PC-3 (cell line): Measurements from ENCODE around the gene ZNF740. TPM values are rescaled to one million over a fixed set of nuclear protein-coding genes. Genes with fewer than 3 reads are reported as not detected.

Source experiments
- ATAC-seq: fragments of 200-7000 bp; cut with Tn5 transposase; 2 replicates; pipeline ENCODE4 v1.9.1; 2020; ENCODE audit warnings: mild to moderate bottlenecking, moderate library complexity
- BruUV-seq: library from RNA; stranded (reverse); fragments of 400-500 nt; replicated peaks from 2 replicates; lab custom pipeline; 2021; lab: Mats Ljungman, UMichigan
- CTCF ChIA-PET: fragments of 300-600 bp; sonication (Branson Sonifier 250); formaldehyde crosslinking; loops from one replicate; lab custom pipeline; 2022; ENCODE audit warnings: antibody characterized with exemption; lab: Charles Lee
- POLR2A ChIA-PET: fragments of 300-600 bp; sonication (Branson Sonifier 250); formaldehyde crosslinking; loops from one replicate; lab custom pipeline; 2022; ENCODE audit warnings: antibody characterized with exemption; ENCODE audit not compliant: unreplicated experiment; lab: Charles Lee
- DNase-seq: peaks from one replicate; pipeline ENCODE4 v3.0.0-alpha.2; 2015
- H2AFZ ChIP-seq: fragments of 300-600 bp; sonication (generic); 2 replicates; pipeline ENCODE4 v1.6.0; 2016; ENCODE audit warnings: antibody characterized with exemption, low read length
- H3F3A ChIP-seq: fragments of 300-600 bp; sonication (generic); one replicate; pipeline ENCODE4 v1.6.0; 2017; ENCODE audit warnings: antibody characterized with exemption, low read length, control low read depth, mild to moderate bottlenecking; ENCODE audit not compliant: unreplicated experiment
- H3K27ac ChIP-seq: fragments of 300-600 bp; sonication (generic); 2 replicates; pipeline ENCODE4 v1.5.1; 2016; ENCODE audit warnings: mild to moderate bottlenecking, low read length
- H3K27me3 ChIP-seq: fragments of 300-600 bp; sonication (generic); 2 replicates; pipeline ENCODE4 v1.6.1; 2016; ENCODE audit warnings: low read length, mixed read lengths
- H3K36me3 ChIP-seq: fragments of 300-600 bp; sonication (generic); 2 replicates; pipeline ENCODE4 v1.6.1; 2016; ENCODE audit warnings: low read depth, mixed run types, low read length, mixed read lengths
- H3K4me1 ChIP-seq: fragments of 300-600 bp; sonication (generic); 2 replicates; pipeline ENCODE4 v1.5.1; 2016; ENCODE audit warnings: low read length; ENCODE audit not compliant: insufficient read depth
- H3K4me2 ChIP-seq: fragments of 300-600 bp; sonication (generic); 2 replicates; pipeline ENCODE4 v1.6.0; 2016; ENCODE audit warnings: low read length
- H3K4me3 ChIP-seq: fragments of 300-600 bp; sonication (generic); 2 replicates; pipeline ENCODE4 v1.5.1; 2016; ENCODE audit warnings: mild to moderate bottlenecking, low read length, mixed read lengths
- H3K79me2 ChIP-seq: fragments of 300-600 bp; sonication (generic); 2 replicates; pipeline ENCODE4 v1.6.1; 2017; ENCODE audit warnings: low read length, mixed read lengths
- H3K9ac ChIP-seq: fragments of 300-600 bp; sonication (generic); 2 replicates; pipeline ENCODE4 v1.6.0; 2016; ENCODE audit warnings: mild to moderate bottlenecking, low read length
- H3K9me2 ChIP-seq: fragments of 300-600 bp; sonication (generic); replicated peaks from 2 replicates; pipeline ENCODE4 v1.6.1; 2016; ENCODE audit warnings: mixed run types, low read length, mixed read lengths
- H3K9me3 ChIP-seq: fragments of 300-600 bp; sonication (generic); 2 replicates; pipeline ENCODE4 v1.6.1; 2016; ENCODE audit warnings: low read length, mixed read lengths
- H4K20me1 ChIP-seq: fragments of 300-600 bp; sonication (generic); 2 replicates; pipeline ENCODE4 v1.6.1; 2016; ENCODE audit warnings: low read length, mixed read lengths
- CTCF ChIP-seq: fragments of 300-600 bp; sonication (generic); conservative IDR thresholded peaks from 2 replicates; pipeline ENCODE4 v1.5.1; 2017; ENCODE audit warnings: antibody characterized with exemption, low read depth, mild to moderate bottlenecking, low read length
- EZH2 ChIP-seq: fragments of 300-600 bp; sonication (generic); IDR thresholded peaks from one replicate; pipeline ENCODE4 v1.6.1; 2017; ENCODE audit warnings: antibody characterized with exemption, mild to moderate bottlenecking, low read length; ENCODE audit not compliant: unreplicated experiment
- EZH2phosphoT487 ChIP-seq: fragments of 300-600 bp; sonication (generic); IDR thresholded peaks from 2 replicates; pipeline ENCODE4 v1.6.1; 2018; ENCODE audit warnings: mild to moderate bottlenecking, antibody characterized with exemption, low read length, borderline replicate concordance
- intact Hi-C: fragments of 100-400 bp; cut with micrococcal nuclease; formaldehyde crosslinking; loops from 2 replicates; pipeline ENCODE4 v1.9.0; 2023
- total RNA-seq: library from RNA; depleted of rRNA; stranded (reverse); fragments of >200 nt; gene quantifications from 2 replicates; pipeline ENCODE4 v1.2.3, GENCODE V29; 2014

The ZNF740 gene
- total RNA-seq, 1 experiment from 2014 or later, result 12.3 TPM

GRCh38 chr12:53186745-53187144 lies 6.2 kb downstream of the ZNF740 start:
- CTCF ChIA-PET, result no interaction called here
- POLR2A ChIA-PET, result no interaction called here
- Histone ChIP-seq H3K27ac (no peak overlapping the region), H3K36me3 (peaks cover 57% of the 10 kb centered on the region), H3K9me2 (no peaks in the 10 kb centered on the region), H3K9ac (no peak overlapping the region), H3F3A (no peaks in the 10 kb centered on the region), H3K4me3 (no peak overlapping the region), H3K27me3 (no peaks in the 10 kb centered on the region), H4K20me1 (no peaks in the 10 kb centered on the region), H3K79me2 (peaks cover 22% of the 10 kb centered on the region), H3K4me1 (peaks cover 16% of the 10 kb centered on the region), H3K9me3 (no peaks in the 10 kb centered on the region), H2AFZ (no peak overlapping the region), H3K4me2 (no peak overlapping the region)
- TF ChIP-seq EZH2 (no peak), EZH2phosphoT487 (no peak), CTCF (no peak)
- no TSS peak for BruUV-seq
- ATAC-seq, result no peak
- no peak for DNase-seq
- intact Hi-C loops, result no loop called here

DNA sequence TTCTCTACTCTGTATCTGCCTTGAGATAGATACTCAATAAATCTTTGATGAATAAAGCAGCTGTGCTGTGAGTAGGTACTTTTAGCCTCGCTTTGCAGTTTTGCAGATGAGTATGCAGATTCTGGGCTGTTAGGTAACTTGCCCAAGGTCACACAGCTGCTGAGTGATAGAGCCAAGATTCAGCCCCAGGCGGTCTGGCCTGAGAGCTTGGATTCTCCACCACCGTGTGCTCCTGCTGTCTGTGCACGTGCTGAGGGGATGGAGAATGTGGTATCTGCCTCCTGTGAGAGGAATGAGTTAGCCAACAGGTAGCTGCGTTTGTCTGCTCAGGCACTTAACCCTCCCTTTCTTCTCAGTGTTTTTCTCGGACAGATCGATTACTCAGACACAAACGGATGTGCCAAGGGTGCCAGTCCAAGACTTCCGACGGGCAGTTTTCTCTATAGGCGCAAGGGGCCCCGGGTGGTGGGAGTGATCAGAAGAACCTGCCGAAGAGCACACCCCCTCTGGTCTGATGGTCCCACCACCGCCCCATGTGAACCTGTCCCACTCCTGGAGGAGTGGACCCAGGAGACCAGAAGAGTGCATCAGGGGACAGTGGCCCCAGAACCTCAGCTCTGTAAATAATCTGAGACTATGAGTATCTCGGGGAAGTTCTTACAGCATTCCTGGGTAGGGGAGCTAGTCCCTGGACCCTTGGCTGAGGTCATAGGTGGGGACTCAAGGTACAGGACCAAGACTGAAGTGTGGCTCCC lies 6.8 kb downstream of the ZNF740 start:
- peaks cover 16% of the 10 kb centered on the region for H3K79me2 ChIP-seq
- no peaks in the 10 kb centered on the region for H3K9me2 ChIP-seq
- peaks cover 52% of the 10 kb centered on the region for H3K36me3 ChIP-seq
- H3K9me3 ChIP-seq, result no peaks in the 10 kb centered on the region
- H3K9ac ChIP-seq, result no peak overlapping the region
- H3K4me2 ChIP-seq, result no peak overlapping the region
- H3F3A ChIP-seq, result no peaks in the 10 kb centered on the region
- intact Hi-C loops, result no loop called here
- POLR2A ChIA-PET, result no interaction called here
- ATAC-seq (no peak), DNase-seq (no peak)
- no peak overlapping the region for H3K27ac ChIP-seq
- BruUV-seq, result no TSS peak
- CTCF ChIA-PET, result no interaction called here
- H3K4me1 ChIP-seq, result peaks cover 10% of the 10 kb centered on the region
- H2AFZ ChIP-seq, result no peak overlapping the region
- no peaks in the 10 kb centered on the region for H3K27me3 ChIP-seq
- no peaks in the 10 kb centered on the region for H4K20me1 ChIP-seq
- no peak overlapping the region for H3K4me3 ChIP-seq
- TF ChIP-seq CTCF (no peak), EZH2 (no peak), EZH2phosphoT487 (no peak)

DNA sequence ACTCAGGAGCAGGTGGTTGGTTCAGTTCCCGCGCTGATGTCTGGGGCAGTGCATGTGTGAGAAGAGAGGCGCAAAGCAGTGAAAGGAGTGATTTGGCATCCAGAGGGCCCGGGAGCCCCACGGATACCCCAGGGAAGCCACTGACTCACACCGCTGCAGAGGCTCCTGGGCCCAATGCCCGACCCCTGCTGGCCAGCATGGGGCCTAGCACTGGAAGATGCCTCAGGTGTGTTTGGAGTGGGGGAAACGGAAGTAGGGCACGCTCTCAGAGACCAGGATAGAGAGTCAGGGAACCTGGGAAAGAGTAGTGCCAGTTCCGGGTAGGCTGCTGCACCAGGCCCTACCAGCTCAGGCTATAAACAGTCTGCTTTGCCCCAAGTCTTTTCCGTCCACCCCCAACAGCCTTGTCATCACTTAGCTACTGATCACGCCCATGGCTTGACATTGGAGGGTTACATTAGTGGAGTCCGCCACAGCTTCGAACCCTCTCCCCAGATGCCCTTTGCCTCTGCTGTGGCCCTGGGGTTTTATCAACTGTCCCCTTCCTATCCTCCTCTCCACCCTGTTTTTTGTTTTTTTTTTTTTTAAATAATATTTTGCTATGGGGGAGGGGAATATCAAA lies 9.7 kb downstream of the ZNF740 start:
- Histone ChIP-seq H3K4me1 (no peaks in the 10 kb centered on the region), H3K36me3 (peaks cover 36% of the 10 kb centered on the region), H3K9me3 (no peaks in the 10 kb centered on the region), H4K20me1 (no peaks in the 10 kb centered on the region), H3K27ac (no peak overlapping the region), H3F3A (no peaks in the 10 kb centered on the region), H3K4me3 (no peak overlapping the region), H2AFZ (no peak overlapping the region), H3K4me2 (no peak overlapping the region), H3K79me2 (no peaks in the 10 kb centered on the region), H3K9me2 (no peaks in the 10 kb centered on the region), H3K9ac (no peak overlapping the region), H3K27me3 (no peaks in the 10 kb centered on the region)
- ChIA-PET POLR2A (no interaction called here), CTCF (no interaction called here)
- BruUV-seq, result no TSS peak
- TF ChIP-seq CTCF, result peak; percentile 80
- TF ChIP-seq EZH2phosphoT487, result no peak
- no peak for TF ChIP-seq EZH2
- ATAC-seq (peak; percentile 72), DNase-seq (peak; percentile 52)
- intact Hi-C loops, result no loop called here
